DMS53 treated with DMSO at 0.1 percent for 48 hours (cell line): ENCODE data around the gene F11R.
"Not testable (repeated sequence)": the region's sequence is repeated elsewhere in the genome, so short reads cannot be mapped to it uniquely, and the experiment has no call there.

Experiments used
- DNase-seq: peaks from one replicate; lab custom pipeline; 2025; ENCODE audit not compliant: unreplicated experiment; lab: John Stamatoyannopoulos, UW

Gene F11R

DNA sequence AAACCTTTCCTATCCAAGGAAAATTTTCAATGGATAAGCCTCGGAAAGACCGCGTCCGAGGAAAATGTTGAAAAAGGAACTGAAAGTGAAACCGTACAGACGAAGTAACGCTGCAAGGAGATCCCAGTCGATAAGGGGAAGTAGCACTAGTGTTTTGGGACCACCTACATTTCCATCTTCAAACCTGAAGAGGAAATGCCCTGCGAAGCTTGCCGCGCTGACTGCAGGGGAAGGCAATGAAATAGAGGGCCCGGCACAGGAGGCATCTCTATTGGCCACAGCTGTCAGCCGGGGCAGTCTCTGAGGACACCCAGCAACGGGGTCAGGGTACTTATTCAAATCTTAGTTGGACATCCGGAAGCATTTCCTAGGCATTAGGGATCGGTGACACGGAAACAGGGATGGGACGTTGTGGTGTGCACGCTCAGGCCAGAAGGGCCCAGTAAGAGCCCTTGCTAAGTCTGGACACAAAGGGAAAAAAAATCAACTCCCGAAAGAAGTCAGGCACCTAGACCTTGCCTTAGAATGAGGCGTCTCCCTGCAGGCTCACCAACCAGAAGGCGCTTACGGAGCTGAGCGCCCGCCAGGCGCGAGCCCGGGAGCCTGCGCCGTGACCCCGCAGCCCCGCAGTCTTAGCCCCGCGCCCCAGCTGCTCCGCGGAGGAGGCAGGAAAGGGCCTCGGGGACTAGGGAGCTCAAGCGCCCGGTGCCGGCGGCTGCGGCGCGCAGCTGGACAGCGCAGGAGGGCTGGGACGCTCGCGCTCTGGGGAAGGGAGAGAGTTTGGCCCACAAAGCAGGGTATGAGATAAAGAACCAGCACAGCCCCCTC, 24.2 kb upstream of the F11R start:
- DNase-seq = peak; percentile 66

DNA sequence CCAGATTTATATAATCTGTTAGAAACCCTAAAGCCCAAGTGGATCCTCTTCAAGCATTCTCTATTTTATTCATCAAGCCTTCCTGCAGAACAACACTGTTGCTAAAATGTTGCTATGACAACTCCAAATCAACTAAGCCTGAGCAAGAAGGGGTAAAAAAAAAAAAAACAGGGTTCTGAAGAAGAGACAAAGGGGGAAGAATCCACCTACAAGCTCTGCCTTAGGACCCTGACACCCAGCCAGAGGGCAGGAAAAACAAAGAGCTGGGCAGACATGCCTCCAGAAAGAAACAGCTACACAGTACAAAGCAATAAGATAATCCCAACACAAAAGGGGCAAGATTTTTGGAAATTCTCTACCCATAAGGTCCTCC, 23.6 kb upstream of the F11R start:
- no peak for DNase-seq

DNA sequence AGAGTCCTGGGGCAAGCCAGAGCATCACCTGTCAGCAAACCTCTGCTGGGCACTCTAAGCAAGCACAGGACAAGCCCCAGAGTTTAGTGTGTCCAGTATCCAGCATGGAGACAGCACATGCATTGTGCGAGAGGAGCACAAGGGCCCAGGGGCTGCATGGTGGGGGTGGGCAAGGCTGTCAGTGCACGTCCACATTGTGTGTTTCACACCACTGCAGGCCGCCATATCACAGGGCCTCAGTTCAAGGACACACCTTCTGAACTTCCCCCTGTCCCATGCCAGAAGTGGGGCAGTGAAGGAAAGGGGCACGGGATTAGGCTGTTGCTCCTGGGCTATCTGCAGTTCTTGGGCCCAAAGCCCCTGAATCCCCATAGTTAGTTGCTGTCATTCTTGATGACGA, 18.6 kb upstream of the F11R start:
- no peak for DNase-seq

DNA sequence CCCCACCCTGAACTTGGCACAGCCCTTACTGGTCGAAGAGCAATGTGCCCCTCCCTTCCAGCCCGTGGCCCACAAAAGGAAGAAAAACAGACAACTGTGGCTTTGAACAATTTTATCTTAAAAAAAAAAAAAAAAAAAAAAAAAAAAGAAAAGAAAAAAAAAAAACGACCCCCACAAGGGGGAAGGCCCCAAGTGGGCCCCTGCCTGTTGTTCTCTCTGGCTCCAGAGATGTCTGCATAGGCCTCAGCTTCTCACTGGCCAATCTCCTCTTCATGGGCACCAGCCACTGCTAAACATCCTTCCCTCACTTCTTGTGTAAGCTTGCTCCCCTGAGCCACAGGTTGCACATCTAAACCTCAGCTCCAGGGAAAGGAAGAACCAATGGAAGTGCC, 18.2 kb upstream of the F11R start:
- DNase-seq = no peak

DNA sequence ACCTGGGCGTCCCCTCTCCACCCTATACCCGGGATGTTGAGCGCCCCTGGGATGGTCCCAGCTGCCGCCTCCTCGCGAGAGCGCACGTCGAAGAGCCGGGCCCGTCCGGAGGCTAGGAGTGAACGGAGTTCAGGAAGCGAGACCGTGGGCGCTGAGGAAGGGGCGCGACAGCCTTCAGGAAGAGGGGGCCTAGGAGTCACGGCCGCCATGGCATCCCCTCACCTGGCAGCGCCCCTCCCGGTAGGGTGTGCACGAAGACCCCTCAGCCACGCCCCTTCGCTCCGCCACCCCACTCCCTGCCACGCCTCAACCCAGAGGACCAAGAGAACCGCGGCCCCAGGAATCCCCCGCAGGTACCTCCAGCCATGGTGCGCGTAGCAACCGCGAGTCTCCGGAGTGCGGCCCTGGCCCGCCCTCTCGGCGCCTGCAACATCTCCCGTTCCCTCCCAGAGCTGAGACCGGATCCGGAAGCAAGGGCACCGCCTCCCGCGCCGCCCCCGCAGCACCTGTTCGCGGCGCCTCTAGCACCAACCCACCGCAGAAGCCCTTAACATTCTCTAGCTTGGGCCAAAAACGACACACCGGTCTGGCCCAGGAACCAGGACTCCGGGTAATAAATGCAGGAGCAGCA, 17.7 kb upstream of the F11R start, which contains the start of gene TSTD1:
TSTD1 (minus strand) TSS at position 442 of the 631 bp plus-strand sequence; CDS start at position 367, 75 bp downstream.
- peak; percentile 73 for DNase-seq

DNA sequence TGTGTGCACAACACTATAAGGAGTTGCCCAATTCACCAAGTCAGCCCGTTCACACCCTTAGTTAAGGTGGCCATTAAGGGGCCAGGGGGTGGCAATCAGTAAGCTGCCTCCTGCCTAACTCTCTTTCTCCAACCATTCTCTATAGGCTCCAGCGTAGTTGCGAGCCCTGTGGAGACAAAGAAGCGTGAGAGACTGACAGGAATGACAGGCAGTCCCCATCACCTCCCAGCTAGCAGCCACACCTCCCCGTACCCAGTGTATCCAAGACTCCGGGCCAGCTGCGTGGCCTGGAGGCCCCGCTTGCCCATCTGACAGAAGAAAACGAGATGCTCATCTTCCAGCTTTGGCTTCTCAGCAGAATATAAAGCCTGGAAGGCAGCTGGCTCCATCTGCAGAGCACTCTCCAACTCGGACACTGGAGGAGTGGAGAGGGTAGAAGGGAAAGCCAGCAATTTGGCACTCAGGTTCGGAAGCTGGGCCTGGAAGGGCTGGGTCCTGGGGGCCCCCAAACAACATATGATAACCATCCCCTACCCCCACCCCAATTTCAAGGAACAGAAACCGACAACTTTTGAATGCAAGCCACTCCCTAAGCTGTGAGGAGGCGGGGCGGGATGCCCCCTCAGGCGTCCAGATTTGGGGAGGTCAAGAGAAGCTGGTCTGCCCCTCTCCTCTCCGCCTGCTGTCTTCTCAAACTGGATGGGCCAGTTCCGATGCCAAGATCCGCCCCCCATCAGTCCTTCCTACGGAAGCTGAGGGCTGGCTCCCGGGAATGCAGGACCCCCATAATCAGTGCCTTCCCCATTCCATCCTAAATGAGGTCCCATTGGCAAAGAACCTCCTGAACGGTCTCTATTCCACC, 16.9 kb upstream of the F11R start:
- DNase-seq = peak; percentile 10

DNA sequence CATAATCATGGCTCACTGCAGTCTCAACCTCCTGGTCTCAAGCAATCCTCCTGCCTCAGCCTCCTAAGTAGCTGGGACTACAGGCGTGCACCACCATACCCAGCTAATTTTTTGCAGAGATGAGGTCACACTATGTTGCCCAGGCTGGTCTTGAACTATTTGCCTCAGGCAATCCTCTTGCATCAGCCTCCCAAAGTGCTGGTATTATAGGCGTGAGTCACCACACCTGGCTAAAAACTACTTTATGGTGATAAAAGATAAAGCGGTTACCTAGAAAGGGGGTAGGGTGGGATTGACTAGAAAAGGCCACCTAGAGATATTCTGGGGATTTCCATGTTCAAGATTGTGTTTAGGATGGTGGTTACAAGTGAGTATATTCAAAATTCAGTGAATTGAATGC, 12.8 kb upstream of the F11R start:
- DNase-seq = no peak

DNA sequence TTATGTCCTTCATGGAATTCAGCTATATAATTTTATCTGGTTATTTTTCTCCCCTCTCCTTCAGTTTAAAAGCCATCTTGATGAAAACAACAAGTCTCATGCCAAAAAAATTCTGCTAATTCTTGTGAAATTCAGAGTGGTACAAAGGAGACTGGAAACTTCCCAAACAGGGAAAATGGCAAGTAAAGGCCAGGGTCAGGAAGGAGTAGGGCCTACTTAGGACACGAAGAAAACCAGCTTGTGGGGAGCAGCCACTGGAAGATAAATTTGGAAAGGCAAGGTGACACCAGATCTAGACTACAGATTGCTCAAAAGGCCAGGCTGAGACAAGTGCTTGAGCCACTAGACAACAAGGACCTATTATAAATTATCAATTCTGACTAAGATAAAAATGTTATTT, 11.5 kb upstream of the F11R start:
- no peak for DNase-seq

DNA sequence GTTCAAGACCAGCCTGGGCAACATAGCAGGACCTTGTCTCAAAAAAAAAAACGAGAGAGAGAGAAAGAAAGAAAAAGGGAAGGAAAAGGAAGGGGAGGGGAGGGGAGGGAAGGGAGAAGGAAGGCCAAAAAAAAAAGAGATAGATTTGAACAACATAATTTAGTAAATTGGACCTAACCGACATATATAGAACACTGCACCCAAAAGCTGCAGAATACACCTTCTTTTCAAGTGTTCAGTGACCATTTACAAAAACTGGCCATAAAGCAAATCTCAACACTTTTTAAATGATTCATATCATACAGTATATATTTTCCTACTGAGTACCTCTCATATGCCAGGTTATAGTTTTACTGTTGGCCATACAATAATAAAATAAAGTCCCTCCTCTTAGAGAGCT, 10.9 kb upstream of the F11R start:
- DNase-seq = no peak

DNA sequence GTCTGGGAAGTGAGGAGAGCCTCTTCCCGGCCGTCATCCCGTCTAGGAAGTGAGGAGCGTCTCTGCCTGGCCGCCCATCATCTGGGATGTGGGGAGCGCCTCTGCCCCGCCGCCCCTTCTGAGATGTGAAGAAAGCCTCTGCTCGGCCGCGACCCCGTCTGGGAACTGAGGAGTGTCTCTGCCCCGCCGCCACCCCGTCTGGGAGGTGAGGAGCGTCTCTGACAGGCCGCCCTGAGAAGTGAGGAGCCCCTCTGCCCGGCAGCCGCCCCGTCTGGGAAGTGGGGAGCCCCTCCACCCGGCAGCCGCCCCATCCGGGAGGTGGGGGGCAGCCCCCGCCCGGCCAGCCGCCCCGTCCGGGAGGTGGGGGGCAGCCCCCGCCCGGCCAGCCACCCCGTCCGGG, 8.5 kb upstream of the F11R start:
- not testable (repeated sequence) for DNase-seq

DNA sequence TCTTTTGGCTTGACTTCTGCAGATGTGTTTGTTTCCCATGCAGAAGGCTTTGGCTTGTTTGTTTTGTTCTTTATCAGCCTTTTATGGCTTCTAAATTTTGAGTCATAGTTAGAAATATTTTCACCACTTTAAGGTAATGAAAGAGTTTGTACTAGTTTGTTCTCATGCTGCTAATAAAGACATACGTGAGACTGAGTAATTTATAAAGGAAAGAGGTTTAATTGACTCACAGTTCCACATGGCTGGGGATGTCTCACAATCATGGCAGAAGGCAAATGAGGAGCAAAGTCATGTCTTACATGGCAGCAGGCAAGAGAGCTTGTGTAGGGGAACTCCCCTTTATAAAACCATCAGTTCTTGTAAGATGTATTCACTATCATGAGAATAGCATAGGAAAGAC, 6.0 kb upstream of the F11R start:
- not testable (repeated sequence) for DNase-seq

DNA sequence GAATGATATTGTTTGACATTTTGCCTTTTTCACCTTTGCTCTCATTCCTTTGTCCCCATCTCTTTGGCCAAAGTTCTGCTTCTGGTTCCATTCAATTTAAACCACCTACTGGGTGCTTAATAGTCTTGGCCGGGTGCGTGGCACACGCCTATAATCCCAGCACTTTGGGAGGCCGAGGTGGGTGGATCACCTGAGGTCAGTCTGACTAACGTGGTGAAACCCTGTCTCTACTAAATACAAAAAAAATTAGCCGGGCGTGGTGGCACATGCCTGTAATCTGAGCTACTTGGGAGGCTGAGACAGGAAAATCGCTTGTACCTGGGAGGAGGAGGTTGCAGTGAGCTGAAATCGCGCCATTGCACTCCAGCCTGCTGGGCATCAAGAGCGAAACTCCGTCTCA, 1.5 kb upstream of the F11R start:
- not testable (repeated sequence) for DNase-seq

DNA sequence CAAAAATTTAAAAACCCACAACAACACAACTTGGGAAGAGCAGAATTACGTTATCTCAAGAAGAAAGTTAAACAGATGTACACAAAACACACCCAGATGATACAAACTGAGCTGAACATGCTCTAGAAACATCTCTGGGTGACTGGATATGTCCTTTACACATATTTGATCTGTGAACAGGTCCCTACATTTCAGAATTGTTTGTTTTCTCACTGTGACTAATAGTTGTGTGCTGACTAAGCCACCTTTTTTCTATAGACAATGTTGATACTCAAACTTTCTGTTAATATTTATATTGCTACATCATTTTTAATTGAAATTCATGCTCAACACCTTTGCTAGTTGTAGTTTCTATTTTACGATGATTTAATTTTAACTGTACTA, 1.0 kb upstream of the F11R start:
- DNase-seq = peak; percentile 71

DNA sequence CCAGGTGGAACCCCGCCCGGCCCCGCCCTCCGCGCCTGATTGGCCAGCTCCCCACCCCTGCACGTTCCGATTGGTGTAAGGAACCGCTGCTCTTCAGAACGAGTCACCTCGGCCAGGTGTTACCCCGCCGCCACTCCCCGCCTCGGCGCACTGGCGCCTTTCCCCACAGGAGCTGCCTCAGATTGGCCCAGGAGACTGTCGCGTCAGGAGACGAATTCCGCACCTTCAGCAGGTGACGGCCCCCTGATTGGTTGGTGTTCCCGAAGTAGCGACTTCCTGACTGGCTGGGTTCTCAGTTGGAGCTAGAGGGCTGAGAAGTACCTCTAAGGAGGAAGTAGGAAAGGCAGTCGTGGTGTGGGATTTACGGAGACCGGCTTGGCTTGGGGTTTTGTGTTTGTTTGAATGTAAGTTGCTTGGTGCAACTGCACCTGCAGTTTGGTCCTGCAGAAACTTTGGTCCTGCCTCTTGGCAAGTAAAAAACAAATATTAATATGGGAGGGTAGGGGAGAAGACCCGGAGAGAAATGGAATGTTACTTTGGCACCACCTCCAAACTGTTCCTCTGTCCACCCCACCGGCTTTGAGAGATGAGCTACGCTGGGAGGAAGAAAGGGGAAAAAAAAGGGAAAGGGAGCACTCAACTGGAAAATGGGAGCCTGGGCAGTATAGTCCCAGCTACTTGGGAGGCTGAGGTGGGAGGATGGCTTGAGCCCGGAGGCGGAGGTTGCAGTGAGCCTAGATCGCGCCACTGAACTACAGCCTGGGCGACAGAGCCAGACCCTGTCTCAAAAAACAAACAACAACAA, 415 bp upstream of the F11R start:
- DNase-seq = peak; percentile 99

DNA sequence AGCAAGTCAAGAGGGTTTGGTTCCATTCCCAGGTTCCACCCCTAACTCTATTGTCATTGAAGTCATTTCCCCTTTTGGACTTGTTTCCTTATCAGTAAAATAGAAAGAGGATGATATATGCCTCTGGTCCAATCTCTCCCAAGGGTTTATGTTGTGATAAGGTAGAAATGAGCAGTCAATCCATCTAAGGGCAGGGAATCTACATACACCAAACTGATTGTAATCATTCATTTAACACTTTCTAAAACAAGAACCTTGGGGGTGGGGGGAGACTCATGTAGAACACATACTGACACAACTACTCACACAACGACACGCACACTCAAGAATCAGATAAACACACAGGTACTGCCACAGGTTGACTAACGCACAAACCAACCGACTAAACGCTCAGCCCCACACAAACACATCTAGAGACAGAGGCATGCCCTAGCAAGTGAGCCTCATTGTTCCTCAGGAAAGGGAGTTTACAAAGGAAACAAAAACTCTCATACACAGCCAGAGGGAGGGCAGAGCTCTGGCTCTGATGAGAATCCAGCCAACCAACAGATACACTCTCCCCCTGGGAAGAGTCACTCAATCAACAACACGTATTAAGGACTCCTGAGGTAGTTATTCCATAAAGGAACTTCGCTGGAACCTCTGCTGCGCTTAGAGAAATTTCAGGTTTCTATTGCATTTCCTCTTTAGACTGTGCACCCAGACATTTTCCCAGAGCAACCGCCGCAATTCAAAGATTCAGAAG, 1.0 kb downstream of the F11R start:
- no peak for DNase-seq

DNA sequence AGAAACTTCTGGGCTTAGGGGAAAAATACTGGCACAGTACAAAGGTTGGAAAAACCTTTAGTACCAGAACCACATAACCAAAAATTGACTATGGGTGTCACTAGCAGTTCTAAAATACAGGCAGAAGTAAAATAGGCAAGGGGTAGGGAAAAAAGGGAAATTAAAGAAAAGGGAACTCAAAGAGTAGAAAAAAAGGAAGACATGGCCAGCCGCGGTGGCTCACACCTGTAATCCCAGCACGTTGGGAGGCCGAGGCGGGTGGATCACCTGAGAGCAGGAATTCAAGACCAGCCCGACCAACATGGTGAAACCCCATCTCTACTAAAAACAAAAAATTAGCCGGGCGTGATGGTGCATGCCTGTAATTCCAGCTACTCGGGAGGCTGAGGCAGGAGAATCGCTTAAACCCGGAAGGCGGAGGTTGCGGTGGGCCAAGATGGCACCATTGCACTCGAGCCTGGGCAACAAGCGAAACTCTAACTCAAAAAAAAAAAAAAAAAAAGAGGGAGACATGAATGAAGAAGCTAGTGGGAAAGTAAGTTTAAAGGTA, 1.8 kb downstream of the F11R start:
- DNase-seq = not testable (repeated sequence)

DNA sequence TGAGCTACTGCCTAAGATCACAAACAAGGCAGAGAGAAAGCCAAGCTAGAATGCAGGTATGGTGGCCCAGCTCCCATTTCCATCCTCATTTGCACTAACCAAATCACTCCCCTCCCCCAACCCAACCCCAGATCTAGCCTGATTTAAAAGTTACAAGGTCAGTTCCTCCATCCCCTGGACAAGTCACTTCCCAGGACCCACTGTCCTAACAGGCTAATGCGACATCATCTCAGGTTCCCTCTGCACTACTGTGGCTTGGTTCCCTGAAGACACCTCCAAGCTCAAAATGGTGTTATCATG, 2.4 kb downstream of the F11R start:
- no peak for DNase-seq

DNA sequence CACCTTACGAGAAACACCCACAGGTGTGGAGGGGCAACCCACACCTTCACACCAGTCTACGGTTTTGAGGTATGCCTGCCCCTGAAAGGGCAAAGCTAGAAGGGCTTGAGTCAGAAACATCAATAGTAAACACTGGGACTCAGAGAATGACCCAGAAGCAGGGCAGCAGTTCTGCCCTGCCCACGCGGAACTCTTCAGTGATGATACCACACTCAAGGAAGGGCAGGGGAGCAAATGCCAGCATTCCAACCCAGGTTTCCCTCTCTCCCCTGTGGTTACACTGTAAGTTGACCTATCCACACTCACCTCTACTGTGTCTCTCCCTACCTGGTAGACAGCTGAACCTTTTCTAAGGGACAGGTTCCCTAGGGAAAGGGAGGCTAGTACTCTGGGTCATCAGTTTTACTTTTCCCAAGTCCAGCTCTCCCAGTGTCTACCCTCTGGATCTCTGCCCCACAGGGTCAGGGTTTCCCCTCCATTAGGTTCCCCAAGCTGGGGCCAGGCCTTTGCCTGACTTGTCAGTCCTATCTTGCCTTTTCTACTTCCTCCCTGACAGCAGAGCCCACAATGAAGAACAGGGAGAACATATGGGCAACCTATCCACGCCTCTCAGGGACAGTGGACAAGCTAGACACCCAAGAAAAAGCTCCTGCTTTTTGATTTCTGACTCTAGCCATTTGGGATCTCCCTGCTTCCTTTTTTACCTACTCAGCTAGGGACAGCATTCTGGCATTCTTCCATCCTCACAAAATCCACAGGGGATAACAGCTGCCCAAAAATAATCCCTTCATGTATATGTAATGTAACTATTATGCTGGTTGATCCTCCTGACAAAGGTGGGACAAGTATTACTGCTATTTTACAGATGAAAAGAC, 3.0 kb downstream of the F11R start:
- no peak for DNase-seq

DNA sequence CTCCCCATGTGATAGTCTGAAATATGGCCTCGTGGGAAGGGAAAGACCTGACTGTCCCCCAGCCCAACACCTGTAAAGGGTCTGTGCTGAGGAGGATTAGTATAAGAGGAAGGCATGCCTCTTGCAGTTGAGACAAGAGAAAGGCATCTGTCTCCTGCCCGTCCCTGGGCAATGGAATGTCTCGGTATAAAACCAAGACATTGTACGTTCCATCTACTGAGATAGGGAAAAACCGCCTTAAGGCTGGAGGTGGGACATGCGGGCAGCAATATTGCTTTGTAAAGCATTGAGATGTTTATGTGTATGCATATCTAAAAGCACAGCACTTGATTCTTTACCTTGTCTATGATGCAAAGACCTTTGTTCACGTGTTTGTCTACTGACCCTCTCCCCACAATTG, 3.8 kb downstream of the F11R start:
- not testable (repeated sequence) for DNase-seq
